GM12878 (cell line): ENCODE results near the gene RASAL1.

Experiments
- BHLHE40 ChIP-seq, 2 experiments: fragments of 450-650 bp in 1 of 2; IDR thresholded peaks; 2 replicates each; pipeline ENCODE4 v1.6.1; 2011 to 2017; ENCODE audit warnings: low read depth in 2 of 2, borderline replicate concordance in 1 of 2, improper control_type of control experiment in 1 of 2, low read length in 1 of 2, mild to moderate bottlenecking in 1 of 2
- CBFB ChIP-seq: IDR thresholded peaks from 2 replicates; pipeline ENCODE4 v1.6.1; 2016; ENCODE audit warnings: antibody characterized with exemption, low read depth
- CTCF ChIP-seq, 3 experiments: IDR thresholded peaks in 2 of 3; conservative IDR thresholded peaks in 1 of 3; 2 replicates each; pipeline ENCODE4 v1.5.1; 2011; ENCODE audit warnings: low read depth in 3 of 3, low read length in 3 of 3, mild to moderate bottlenecking in 3 of 3, control low read depth in 2 of 3, moderate library complexity in 2 of 3, inconsistent platforms in 1 of 3, mixed read lengths in 1 of 3; ENCODE audit not compliant: control insufficient read depth in 2 of 3, insufficient read depth in 1 of 3; ENCODE audit errors: extremely low read depth in 1 of 3
- CUX1 ChIP-seq: IDR thresholded peaks from 2 replicates; pipeline ENCODE4 v1.6.1; 2012; ENCODE audit warnings: improper control_type of control experiment, low read depth, low read length; ENCODE audit not compliant: insufficient replicate concordance
- EZH2 ChIP-seq: IDR thresholded peaks from 2 replicates; pipeline ENCODE4 v1.6.1; 2012; ENCODE audit warnings: low read depth, mild to moderate bottlenecking, control low read depth, inconsistent platforms, low read length, borderline replicate concordance; ENCODE audit not compliant: control insufficient read depth
- HSF1 ChIP-seq: fragments of 150-350 bp; IDR thresholded peaks from 2 replicates; pipeline ENCODE4 v1.6.1; 2014; ENCODE audit warnings: mild to moderate bottlenecking, low read depth, low read length
- LARP7 ChIP-seq: fragments of 450-650 bp; IDR thresholded peaks from 2 replicates; pipeline ENCODE4 v1.6.1; 2017; ENCODE audit warnings: mild to moderate bottlenecking
- POLR2A ChIP-seq: IDR thresholded peaks from 2 replicates; pipeline ENCODE4 v1.6.1; 2011; ENCODE audit warnings: low read depth, mild to moderate bottlenecking, low read length
- RFX5 ChIP-seq: IDR thresholded peaks from 2 replicates; pipeline ENCODE4 v1.6.1; 2011; ENCODE audit warnings: low read depth, low read length, improper control_type of control experiment
- SKIL ChIP-seq: fragments of 450-650 bp; IDR thresholded peaks from 2 replicates; pipeline ENCODE4 v1.6.1; 2017; ENCODE audit warnings: mild to moderate bottlenecking, low read depth, inconsistent platforms; ENCODE audit not compliant: poor library complexity, severe bottlenecking
- SREBF1 ChIP-seq: IDR thresholded peaks from 2 replicates; pipeline ENCODE4 v1.6.1; 2012; ENCODE audit warnings: mild to moderate bottlenecking, low read length
- YBX1 ChIP-seq: fragments of 450-650 bp; IDR thresholded peaks from 2 replicates; pipeline ENCODE4 v1.6.1; 2016; ENCODE audit warnings: antibody characterized with exemption
- TF ChIP-seq, protein P1 (sequence below): IDR thresholded peaks from 2 replicates; pipeline ENCODE4 v1.6.1; 2011; ENCODE audit warnings: low read depth, mild to moderate bottlenecking, low read length, moderate library complexity, borderline replicate concordance; ENCODE audit errors: extremely low read depth
- TF ChIP-seq, protein P2 (sequence below): IDR thresholded peaks from 2 replicates; pipeline ENCODE4 v1.6.1; 2011; ENCODE audit warnings: low read depth, low read length, improper control_type of control experiment, borderline replicate concordance

- TF ChIP-seq CTCF (IDR thresholded peaks at IDR 0.05 in 2 of 3, conservative IDR thresholded peaks at IDR 0.05 in 1 of 3; ENCODE audit: control insufficient read depth in 2 of 3, extremely low read depth in 1 of 3, insufficient read depth in 1 of 3, low read depth in 3 of 3, low read length in 3 of 3) (no peak), HSF1 (no peak), POLR2A (no peak), EZH2 (no peak), BHLHE40 (IDR thresholded peaks at IDR 0.05; ENCODE audit: borderline replicate concordance in 1 of 2, low read depth in 2 of 2, low read length in 1 of 2) (no peak), SREBF1 (no peak), SKIL (no peak), CUX1 (no peak), YBX1 (no peak), RFX5 (no peak), CBFB (no peak), LARP7 (no peak)
- TF ChIP-seq, protein P1, sequence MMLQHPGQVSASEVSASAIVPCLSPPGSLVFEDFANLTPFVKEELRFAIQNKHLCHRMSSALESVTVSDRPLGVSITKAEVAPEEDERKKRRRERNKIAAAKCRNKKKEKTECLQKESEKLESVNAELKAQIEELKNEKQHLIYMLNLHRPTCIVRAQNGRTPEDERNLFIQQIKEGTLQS: no peak
- TF ChIP-seq, protein P2, sequence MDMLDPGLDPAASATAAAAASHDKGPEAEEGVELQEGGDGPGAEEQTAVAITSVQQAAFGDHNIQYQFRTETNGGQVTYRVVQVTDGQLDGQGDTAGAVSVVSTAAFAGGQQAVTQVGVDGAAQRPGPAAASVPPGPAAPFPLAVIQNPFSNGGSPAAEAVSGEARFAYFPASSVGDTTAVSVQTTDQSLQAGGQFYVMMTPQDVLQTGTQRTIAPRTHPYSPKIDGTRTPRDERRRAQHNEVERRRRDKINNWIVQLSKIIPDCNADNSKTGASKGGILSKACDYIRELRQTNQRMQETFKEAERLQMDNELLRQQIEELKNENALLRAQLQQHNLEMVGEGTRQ: no peak
These were observed 75.1 kb downstream of the RASAL1 start for GRCh38 chr12:113060336-113060960.
